SK-N-MC (cell line): ENCODE data around the gene ZNF91.
"Not testable (repeated sequence)": the region's sequence is repeated elsewhere in the genome, so short reads cannot be mapped to it uniquely, and the experiment has no call there.

Experiments used
- EZH2 ChIP-seq: fragments of 200-600 bp; sonication (generic); IDR thresholded peaks from one replicate; pipeline ENCODE4 v1.6.1; 2017; ENCODE audit warnings: antibody characterized with exemption
- POLR2AphosphoS5 ChIP-seq: IDR thresholded peaks from 2 replicates; pipeline ENCODE4 v1.6.1; 2012; ENCODE audit warnings: mild to moderate bottlenecking, low read depth, low read length, borderline replicate concordance

DNA sequence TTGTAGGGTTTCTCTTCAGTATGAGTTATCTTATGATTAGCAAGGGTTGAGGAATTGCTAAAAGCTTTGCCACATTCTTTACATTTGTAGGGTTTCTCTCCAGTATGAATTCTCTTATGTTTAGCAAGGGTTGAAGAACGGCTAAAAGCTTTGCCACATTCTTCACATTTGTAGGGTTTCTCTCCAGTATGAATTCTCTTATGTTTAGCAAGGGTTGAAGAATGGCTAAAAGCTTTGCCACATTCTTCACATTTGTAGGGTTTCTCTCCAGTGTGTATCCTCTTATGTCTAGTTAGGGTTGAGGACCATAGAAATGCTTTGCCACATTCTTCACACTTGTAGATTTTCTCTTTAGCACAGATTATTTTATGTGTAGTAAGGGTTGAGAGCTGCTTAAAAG lies 33.4 kb downstream of the ZNF91 start:
- not testable (repeated sequence) for TF ChIP-seq POLR2AphosphoS5, EZH2
